Effector CD8-positive, alpha-beta T cell (primary cell): ENCODE measurements around the gene HS6ST2.
"Not testable (repeated sequence)": the region's sequence is repeated elsewhere in the genome, so short reads cannot be mapped to it uniquely, and the experiment has no call there.

Experiments
- DNase-seq: peaks from one replicate; lab custom pipeline; 2025; lab: John Stamatoyannopoulos, UW
- total RNA-seq, 4 experiments: gene quantifications; one replicate each; lab custom pipeline; 2026; lab: John Stamatoyannopoulos, UW

The HS6ST2 gene
- total RNA-seq = 0 to 2.4 (median 0.09) reads per million in 4 experiments

DNA sequence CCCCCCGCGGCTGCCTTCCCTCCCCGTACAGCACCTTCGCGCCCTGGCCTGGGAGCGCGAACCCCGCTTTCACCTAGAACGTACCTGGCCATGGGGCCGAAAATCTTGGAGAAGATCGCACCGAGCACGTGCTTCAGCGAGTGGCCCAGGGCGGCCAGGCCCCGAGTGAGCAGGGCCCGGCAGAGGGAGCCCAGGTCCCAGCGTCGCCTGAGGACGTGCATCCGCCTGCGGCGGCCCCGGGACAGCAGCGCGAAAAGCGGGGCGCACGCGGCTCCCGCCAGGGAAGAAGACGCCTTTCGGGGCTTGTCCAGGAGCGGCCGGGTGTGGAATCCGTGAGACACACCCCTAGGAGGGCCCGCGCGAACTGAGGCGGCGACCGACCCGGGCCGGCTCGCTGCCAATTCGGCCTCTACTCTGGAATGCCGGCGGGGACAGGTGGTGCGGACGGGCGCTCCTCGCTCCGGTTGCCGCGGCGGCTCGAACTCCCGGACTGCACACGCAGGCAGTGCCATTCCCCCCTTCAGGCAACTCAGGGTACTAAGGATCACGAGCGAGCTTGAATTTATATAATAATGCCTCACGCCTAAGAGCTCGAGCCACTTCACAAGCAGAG is at the start of gene HS6ST2:
Gene HS6ST2, minus strand, starts transcription at position 539 of the 613 bp plus-strand sequence.
- no peak for DNase-seq

DNA sequence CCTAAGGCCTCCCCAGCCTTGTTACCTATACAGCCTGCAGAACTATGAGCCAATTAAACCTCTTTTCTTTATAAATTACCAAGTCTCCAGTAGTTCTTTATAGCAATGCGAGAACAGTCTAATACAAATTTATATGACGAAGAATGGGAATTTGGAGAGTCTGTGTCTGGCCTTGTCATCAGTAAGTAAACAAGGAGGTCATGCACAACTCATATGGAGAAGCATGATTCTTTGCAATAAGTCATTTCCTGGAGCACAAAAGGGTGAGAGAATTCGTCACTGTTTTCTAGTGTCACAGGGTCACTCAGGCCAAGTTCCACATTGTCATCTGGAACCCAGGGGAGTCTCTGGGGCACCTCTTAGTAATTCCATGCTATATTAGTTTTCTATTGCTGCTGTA is 49.0 kb upstream of the HS6ST2 start:
- DNase-seq = no peak

DNA sequence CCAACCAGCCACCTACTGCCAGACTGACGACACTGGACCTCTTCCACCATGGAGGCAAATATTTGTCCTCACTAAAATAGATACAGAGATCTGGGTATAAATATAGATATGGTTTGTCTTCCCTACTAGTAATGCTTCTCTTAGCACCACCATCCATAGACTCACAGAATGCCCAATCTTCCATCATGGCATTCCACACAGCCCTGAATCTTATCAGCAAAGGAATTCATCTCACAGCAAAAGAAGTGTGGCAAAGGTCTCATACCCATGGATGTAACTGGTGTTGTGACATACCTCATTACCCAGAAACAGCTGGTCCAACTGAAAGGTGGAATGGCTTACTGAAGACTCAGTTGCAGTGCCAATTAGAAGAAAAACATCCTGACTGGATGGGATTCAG is 47.2 kb upstream of the HS6ST2 start:
- DNase-seq = no peak

DNA sequence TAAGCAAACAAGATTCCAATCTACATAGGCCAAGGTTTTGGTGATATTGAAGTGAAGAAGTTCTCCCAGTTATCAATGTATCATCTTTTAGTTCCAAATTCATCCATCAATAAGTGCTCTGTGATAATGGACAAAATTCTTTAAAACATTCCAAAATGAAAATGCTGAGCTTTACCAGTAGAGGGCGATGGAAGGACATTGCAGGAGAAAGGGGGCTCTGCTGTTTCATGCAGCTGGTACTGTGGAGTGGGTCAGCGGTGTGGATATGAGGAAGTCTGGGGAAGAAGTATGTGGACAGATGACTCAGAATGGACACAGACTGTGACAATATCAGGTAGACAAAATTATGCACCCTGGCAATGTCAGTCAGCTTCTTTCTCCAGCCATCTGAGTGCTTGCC is 46.6 kb upstream of the HS6ST2 start:
- no peak for DNase-seq

DNA sequence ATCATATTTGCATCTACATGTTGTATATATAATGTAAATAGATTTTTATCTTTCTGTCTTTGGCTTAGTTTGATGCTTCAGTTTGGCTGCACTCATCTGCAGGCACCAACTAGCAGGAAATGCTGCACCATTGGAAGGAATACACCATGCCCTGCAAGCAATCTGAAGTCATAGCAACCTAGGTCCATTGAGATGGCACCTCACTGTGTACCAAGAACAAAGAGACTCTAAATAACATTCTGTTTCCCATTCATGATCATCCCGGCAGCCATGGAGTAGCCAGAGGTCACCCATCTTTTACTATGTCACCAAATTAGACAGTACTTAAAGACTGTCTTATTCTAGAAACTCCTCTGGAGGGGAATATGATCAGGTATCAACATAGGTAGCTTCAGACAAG is 40.8 kb upstream of the HS6ST2 start:
- DNase-seq = no peak

DNA sequence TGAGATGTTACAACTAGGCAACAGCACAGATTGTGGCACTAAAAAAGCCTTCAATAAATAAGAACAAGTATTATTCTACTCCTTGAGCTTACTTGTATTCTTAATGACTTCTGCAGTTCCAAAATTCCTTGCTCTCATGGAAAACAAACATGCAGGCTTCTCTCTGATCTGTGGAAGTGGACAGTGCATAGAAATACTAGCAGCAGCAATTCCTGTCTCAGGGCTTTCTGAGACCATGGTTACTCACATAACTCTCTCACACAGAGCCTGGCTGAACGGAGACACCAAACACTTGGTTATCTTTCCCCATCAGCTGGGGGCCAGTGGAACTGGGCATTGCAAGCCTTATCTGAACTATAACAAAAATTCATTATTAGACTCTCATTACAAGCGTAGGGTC is 32.4 kb upstream of the HS6ST2 start:
- no peak for DNase-seq

DNA sequence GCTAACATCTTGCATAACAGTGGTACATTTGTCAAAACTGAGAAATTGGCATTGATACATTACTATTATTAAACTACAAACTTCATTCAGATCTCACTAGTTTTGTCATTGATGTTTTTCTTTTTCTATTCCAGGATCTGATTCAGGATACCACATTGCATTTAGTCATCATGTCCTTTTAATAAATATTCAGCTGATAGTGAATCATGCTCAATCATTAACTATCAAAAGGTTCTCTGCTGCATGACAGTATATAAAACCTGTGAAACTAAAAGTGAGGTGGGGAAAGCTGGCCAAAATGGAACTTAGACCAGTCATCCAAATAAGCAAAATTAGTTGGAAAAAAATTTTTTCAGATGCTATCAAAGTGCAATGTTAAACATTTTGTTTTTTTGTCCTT is 28.1 kb upstream of the HS6ST2 start:
- DNase-seq = no peak

DNA sequence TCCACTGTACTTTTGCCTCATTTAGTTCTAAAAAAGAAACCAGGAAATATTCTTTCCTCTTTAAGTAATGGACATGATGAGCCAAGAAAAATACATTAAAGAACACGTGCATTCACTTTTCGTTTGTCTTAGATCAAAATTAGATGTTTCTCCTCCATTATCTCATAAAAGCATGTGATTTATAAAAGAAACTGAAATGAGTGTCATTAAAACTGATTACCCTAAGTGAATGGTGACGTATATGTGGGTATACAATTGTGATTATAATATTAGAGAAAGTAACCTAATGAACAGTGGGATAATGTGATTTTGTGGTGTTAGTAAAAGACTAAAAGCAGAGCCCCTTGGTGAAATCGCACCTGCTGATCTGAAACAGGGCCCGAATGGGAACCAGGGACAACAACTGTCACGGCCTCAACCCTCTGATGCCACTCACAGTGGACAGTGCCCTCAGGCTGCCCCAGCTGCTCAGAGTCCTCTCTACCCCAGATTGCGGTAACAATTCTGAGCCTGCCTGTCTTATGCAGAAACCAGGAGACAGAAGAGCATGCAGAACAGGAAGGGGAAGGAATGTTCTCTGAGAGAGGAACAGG is 25.7 kb upstream of the HS6ST2 start:
- no peak for DNase-seq

DNA sequence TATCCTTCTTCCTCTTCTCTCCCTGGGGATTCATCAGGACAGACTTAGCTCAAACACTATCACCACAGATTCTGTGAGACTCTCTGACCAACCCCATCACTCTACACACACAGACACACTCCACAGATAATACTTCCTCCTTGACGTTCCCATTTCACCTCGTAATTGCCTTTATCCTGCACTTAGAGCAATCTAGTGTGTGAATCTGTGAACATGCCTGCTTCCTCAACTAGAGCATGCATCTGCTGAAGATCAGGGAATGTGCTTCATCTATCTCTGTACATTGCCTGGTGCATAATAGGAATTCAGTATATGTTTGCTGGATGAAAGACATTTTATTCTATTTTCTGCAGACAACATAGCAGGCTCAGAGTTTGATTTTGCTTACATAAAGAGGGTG is 25.1 kb upstream of the HS6ST2 start:
- no peak for DNase-seq

DNA sequence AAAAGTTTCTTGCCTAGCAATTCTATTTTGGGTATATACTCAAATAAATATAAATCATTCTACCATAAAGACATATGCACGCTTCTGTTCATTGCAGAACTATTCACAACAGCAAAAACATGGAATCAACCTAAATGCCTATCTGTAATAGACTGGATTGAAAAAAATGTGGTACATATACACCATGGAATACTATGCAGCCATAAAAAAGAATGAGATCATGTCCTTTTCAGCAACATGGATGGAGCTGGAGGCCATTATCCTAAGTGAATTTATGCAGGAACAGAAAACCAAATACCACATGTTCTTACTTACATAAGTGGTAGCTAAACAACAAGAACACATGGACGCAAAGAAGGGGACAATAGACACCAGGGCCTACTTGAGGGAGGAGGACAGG is 21.6 kb upstream of the HS6ST2 start:
- not testable (repeated sequence) for DNase-seq

DNA sequence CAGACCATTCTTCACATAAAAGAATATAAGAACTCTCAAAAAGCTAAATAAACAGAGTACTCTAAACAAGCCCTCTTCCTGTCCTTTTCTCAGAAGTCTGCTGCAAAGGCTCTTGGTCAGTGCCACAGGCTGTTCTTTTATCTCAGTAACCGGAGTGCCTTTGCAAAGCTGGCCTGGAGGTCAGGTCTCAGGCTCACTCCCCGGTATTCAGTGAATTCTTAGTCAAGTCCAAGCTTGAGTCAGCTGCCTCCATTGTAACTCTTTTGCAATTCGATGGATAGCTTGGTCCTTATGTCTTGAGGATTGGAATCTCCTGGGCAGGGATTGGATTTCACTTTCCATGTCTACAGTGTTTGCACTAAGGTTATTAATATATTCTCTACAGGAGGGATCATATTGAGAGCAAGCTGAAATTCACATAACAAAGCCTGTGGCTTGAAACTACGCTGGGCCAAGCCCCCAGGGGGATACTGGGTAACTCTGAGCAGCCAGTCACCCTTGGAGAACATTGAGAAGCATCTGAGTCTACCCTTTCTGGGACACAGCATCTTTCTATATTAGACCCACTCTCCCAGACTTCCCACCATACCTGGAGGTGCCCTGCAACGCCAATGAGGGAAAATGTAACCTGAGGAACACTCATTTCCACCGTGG is 10.0 kb upstream of the HS6ST2 start:
- no peak for DNase-seq

DNA sequence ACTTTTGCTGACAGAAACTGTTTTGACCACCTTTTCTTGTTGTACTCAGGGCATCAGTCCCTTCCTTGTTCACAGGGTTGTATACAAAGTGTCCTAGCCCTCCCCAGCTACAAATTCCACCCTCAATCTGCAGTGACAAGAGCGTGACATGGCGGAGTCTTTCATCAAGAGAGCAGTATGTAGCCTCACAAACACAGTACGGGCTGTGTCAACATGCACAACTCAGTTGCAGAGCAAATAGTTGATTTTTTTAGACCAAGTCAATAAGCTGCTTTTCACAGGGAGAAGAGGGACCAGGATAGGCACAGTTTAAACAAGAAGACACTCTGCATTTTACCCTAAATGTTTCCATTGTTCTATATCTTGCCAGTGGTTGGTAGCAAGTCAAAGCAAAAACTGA is 8.6 kb upstream of the HS6ST2 start:
- no peak for DNase-seq

DNA sequence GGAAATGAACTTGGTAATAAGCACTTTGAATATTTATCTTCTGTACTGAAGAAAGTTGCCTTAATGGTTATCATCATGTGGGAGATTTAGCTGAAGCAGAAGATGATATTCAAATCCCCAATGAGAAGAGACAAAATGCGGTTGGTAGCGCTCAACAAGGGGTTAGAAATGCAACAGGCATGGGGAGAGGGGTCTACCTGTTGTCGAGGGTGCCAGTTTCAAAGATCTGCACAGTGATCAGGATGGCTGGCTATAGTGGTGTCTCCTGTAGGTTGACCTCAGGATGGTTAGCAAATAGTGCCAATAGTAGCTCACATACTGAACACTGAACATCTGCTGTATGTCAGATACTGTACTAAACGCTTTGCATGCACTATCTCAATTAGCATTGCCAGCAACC is 7.0 kb upstream of the HS6ST2 start:
- no peak for DNase-seq

DNA sequence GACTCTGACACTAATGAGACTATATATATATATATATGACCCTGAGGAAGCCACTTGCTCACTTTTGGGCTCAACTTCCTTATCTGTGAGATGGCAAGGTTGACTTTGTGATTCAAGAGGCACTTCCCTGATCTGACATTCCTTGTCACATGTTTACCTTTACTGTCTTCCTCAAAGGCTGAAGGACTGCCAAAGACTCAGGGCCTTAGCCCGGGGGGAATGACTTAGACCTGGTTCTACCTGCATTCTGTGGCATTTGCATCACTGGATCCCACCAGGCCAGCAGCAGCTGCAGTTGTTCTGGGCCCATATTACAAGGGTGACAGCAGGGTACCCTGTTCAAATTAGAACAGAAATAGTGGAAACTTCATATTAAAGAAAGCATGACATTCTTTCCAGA is 3.1 kb upstream of the HS6ST2 start:
- no peak for DNase-seq

DNA sequence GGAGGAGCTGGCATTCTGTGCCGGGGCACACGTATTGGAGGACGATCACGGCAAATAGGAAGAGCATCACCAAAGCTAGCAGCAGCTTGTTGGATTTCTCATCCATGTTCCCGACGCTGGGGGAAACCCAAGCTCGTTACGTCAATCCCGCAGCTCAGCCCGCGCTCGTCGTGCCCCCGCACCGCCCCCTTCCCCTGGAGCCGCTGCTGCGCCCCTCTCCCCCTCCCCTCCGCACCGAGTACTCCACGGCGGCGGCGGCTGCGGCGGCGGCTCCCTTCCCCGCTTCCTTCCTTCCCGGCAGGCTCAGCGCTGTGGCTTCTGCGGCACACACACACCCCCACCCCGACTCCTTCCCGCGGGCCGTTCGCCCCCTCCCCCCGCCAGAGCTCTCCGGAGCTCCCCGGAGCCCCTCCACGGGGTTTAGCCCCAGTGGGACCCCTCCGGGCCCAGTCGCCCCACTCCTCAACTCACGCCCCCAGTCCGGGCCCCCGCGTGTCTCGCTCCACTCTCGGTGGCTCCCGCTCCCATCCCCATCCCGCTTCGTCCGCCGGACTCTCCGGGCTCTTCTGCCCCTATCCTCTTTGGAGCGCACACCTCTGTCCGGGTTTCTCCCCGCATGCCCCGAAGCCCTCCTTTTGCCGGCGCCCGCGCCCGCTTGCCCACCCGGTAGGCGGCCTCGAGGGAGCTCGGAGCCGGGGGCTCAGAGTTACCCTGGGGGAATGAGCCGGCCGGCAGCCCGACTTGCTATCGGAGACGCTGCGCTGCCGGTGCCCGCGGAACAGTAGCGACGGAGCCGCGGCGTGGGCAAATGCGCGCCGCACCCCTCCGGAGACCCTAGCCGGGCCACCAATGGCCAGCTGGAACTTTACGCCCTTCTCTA is 978 bp downstream of the HS6ST2 start:
- DNase-seq = no peak

DNA sequence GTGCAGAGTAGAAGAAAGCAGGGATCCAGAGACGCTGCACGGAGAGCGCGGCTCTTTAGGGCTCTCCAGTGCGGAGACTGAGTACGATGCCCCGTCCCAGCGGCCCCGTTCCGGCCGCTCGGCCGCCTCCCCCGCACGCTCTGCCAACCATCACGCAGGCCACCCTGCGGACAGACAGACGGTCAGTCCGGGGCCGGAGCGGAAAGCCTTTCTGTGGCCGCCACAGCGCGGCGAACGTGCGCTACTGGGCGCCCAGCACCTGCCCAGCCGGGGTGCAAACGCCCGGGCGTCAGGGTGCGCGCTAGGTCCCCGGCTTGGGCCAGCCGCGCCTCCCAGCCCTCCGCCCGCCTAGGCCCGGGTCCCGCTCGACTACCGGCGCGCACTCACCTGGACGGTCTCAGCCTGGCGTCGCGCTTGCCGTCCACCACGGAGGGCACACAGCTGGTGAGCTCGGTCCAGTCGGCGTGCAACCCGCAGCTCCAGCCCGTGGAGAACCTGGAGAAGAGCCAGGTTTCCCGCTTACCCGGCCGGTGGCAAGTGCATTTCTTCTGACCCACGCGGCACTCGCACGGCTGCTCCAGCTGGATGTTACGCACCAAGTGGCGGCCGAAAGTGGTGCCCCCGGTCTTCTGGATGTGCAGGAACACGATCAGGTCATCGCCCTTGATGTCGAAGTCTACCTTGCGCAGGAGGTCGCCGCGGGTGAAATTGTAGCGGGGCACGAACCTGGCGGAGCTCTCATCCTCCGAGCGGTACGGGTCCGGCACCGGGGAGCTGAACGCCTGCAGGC is 1.8 kb downstream of the HS6ST2 start:
- no peak for DNase-seq

DNA sequence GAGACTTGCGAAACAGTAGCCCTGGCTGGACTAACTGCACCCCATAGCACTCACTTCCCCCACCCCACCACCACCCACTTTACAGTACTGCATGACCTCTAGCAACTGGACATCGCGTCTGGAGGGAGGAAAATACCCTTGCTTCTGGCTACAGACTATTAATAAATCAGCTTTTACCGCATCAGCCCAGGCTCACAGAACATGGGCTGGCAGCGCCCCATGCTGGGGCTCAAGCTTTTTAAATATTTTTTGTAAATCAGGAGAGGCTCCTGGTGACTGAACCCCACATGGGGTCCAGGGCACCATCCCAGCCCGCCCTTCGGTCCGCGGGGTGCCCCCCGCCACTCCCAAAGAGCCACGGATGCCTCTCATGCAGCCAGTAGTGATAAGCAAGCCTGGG is 2.7 kb downstream of the HS6ST2 start:
- no peak for DNase-seq

DNA sequence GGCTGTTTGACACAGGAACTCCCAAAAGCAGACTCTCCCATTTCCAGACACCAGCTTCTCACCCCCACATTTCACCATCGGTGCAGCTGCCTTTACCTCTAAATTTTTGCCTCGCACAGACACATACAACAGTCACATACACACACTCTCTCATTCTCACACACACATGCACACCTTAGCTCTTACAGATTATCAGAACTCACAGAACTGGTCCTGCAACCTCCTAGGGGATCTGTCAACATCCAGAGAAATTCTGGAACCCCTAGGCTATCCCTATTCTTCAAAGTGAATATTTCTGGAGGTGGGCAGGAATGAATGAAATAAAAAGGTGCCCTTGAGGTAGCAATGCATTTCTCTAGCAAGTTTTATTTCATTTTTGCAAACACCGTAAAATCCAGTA is 4.1 kb downstream of the HS6ST2 start:
- DNase-seq = no peak

DNA sequence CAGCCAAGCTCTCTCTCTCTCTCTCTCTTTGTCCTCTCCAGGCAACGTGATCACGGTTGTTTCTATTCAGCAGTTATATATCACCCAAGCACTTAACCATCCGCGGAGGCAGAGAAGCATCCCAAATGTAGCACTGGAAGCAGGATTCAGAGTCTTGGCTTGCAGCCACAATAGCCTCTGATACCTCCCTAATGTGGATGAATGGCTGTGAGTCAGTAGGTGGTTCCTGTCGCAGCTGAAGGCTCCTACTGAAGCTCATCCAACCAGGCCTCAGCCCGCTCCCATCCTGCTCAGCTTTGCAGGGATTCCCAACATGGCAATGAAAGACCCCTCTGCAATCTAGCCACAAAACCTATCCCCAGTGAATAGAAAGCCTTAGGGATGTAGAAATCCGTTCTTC is 5.1 kb downstream of the HS6ST2 start:
- no peak for DNase-seq

DNA sequence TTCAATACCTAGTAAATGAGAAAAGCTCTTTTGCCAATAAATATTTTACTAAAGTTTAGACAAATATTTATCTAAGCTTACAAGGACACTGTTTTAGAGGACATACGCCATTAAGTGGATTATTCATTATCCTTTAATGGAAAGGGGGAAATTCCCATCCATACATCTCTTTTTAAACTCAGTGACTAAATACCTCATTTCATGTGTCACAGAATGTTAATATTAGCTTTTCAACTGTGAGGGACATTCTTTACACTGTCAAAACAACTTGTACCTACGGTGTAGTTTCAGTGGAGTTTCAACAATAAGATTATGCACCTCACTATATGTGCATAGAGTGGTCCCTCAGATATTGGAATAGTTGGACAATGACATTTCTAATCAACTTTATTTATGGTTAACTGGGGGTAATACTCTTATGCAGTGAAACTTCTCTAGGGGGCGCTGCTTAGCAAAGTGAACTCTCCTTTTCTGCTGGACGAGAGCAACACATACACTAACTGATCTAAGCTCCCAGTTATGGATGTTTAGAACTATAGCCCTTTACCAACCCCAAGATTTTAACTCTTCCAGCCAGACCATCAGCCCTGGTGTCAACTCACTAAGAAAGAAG is 9.7 kb downstream of the HS6ST2 start:
- DNase-seq = no peak

DNA sequence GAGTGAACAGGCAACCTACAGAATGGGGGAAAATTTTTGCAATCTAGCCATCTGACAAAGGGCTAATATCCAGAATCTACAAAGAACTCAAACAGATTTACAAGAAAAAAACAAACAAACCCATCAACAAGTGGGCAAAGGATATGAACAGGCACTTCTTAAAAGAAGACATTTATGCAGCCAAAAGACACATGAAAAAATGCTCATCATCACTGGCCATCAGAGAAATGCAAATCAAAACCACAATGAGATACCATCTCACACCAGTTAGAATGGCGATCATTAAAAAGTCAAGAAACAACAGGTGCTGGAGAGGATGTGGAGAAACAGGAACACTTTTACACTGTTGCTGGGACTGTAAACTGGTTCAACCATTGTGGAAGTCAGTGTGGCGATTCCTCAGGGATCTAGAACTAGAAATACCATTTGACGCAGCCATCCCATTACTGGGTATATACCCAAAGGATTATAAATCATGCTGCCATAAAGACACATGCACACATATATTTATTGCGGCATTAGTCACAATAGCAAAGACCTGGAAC is 13.3 kb downstream of the HS6ST2 start:
- DNase-seq = not testable (repeated sequence)
